ENCODE measurements around the gene CDK17.

The CDK17 gene

GRCh38 chr12:96258104-96258961 lies 141.9 kb downstream of the CDK17 start:
- no peak for DNase-seq

GRCh38 chr12:96257550-96258103 lies 142.6 kb downstream of the CDK17 start:
- no peak for DNase-seq

- no peak for DNase-seq
Measured at GRCh38 chr12:96256672-96257361, 143.4 kb downstream of the CDK17 start.

- DNase-seq, result peak; percentile 67 to 72
Measured at GRCh38 chr12:96255077-96255476, 145.2 kb downstream of the CDK17 start.

- DNase-seq, result no peak
Measured at GRCh38 chr12:96250119-96250685, 150.0 kb downstream of the CDK17 start.

- no peak for DNase-seq
Measured at GRCh38 chr12:96249196-96250118, 150.8 kb downstream of the CDK17 start.

- DNase-seq, result no peak
Measured at GRCh38 chr12:96248136-96248931, 151.9 kb downstream of the CDK17 start.

- no peak for DNase-seq
Measured at GRCh38 chr12:96247563-96247962, 152.7 kb downstream of the CDK17 start.

GRCh38 chr12:96246926-96247505 lies 153.2 kb downstream of the CDK17 start:
- DNase-seq, result no peak

GRCh38 chr12:96244826-96245225 lies 155.4 kb downstream of the CDK17 start:
- no peak for DNase-seq

- no peak for DNase-seq
Measured at GRCh38 chr12:96242597-96242996, 157.6 kb downstream of the CDK17 start.

- peak; percentile 39 to 61 for DNase-seq
Measured at GRCh38 chr12:96241846-96242256, 158.4 kb downstream of the CDK17 start.

- DNase-seq, result no peak
Measured at GRCh38 chr12:96241431-96241830, 158.8 kb downstream of the CDK17 start.

GRCh38 chr12:96240656-96241055 lies 159.6 kb downstream of the CDK17 start:
- no peak for DNase-seq

GRCh38 chr12:96239711-96240635 lies 160.3 kb downstream of the CDK17 start:
- DNase-seq, result no peak

GRCh38 chr12:96238336-96239047 lies 161.7 kb downstream of the CDK17 start:
- no peak for DNase-seq

GRCh38 chr12:96237465-96238077 lies 162.7 kb downstream of the CDK17 start:
- peak; percentile 51 to 61 for DNase-seq

GRCh38 chr12:96237035-96237434 lies 163.2 kb downstream of the CDK17 start:
- DNase-seq, result no peak
